ENCODE measurements around the gene PP2D1.
"Not testable (repeated sequence)": the region's sequence is repeated elsewhere in the genome, so short reads cannot be mapped to it uniquely, and the experiment has no call there.

Gene PP2D1

GRCh38 chr3:20039765-20040547, 27.9 kb upstream of the PP2D1 start, which contains the start of gene KAT2B:
Gene KAT2B, plus strand, starts transcription at chr3:20040446. Its CDS starts 32 bp downstream, at chr3:20040478.
- DNase-seq (ENCODE audit: low read depth in 2 of 2), result no peak

GRCh38 chr3:20039466-20039764, 27.4 kb upstream of the PP2D1 start:
- DNase-seq (ENCODE audit: low read depth in 2 of 2), result no peak

GRCh38 chr3:20038699-20039465, 26.8 kb upstream of the PP2D1 start:
- no peak for DNase-seq (ENCODE audit: low read depth in 2 of 2)

GRCh38 chr3:20037255-20037996, 25.4 kb upstream of the PP2D1 start:
- no peak for DNase-seq (ENCODE audit: low read depth in 2 of 2)

GRCh38 chr3:20035019-20035418, 23.0 kb upstream of the PP2D1 start:
- no peak for DNase-seq (ENCODE audit: low read depth in 2 of 2)

GRCh38 chr3:20031939-20032338, 19.9 kb upstream of the PP2D1 start:
- DNase-seq (ENCODE audit: low read depth in 2 of 2), result not testable (repeated sequence)

GRCh38 chr3:20028905-20029331, 16.9 kb upstream of the PP2D1 start:
- DNase-seq (ENCODE audit: low read depth in 2 of 2), result no peak

GRCh38 chr3:20027136-20027535, 15.1 kb upstream of the PP2D1 start:
- no peak for DNase-seq (ENCODE audit: low read depth in 2 of 2)

GRCh38 chr3:20023623-20024405, 11.8 kb upstream of the PP2D1 start:
- no peak for DNase-seq (ENCODE audit: low read depth in 2 of 2)

GRCh38 chr3:20022954-20023622, 11.0 kb upstream of the PP2D1 start:
- DNase-seq (ENCODE audit: low read depth in 2 of 2), result no peak

- not testable (repeated sequence) for DNase-seq (ENCODE audit: low read depth in 2 of 2)
Observed at GRCh38 chr3:20016076-20016475, 4.0 kb upstream of the PP2D1 start.

- no peak for DNase-seq (ENCODE audit: low read depth in 2 of 2)
Observed at GRCh38 chr3:20015525-20015924, 3.5 kb upstream of the PP2D1 start.

GRCh38 chr3:20013396-20013795, 1.3 kb upstream of the PP2D1 start:
- no peak for DNase-seq (ENCODE audit: low read depth in 2 of 2)

GRCh38 chr3:20008646-20009045, 3.4 kb downstream of the PP2D1 start:
- DNase-seq (ENCODE audit: low read depth in 2 of 2), result no peak

- DNase-seq (ENCODE audit: low read depth in 2 of 2), result no peak
Observed at GRCh38 chr3:20007960-20008359, 4.1 kb downstream of the PP2D1 start.

- DNase-seq (ENCODE audit: low read depth in 2 of 2), result no peak
Observed at GRCh38 chr3:20001932-20002331, 10.1 kb downstream of the PP2D1 start.

GRCh38 chr3:19997502-19997901, 14.6 kb downstream of the PP2D1 start:
- no peak for DNase-seq (ENCODE audit: low read depth in 2 of 2)

- no peak for DNase-seq (ENCODE audit: low read depth in 2 of 2)
Observed at GRCh38 chr3:19994796-19995195, 17.3 kb downstream of the PP2D1 start.

GRCh38 chr3:19988904-19989303, 23.2 kb downstream of the PP2D1 start:
- DNase-seq (ENCODE audit: low read depth in 2 of 2), result not testable (repeated sequence)

- peak; percentile 24 to 25 for DNase-seq (ENCODE audit: low read depth in 2 of 2)
Observed at GRCh38 chr3:19972054-19972453, 40.0 kb downstream of the PP2D1 start.

GRCh38 chr3:19970327-19970726, 41.7 kb downstream of the PP2D1 start:
- DNase-seq (ENCODE audit: low read depth in 2 of 2), result no peak
